ENCODE data around the gene FBLN7.

- TF ChIP-seq, protein P1, sequence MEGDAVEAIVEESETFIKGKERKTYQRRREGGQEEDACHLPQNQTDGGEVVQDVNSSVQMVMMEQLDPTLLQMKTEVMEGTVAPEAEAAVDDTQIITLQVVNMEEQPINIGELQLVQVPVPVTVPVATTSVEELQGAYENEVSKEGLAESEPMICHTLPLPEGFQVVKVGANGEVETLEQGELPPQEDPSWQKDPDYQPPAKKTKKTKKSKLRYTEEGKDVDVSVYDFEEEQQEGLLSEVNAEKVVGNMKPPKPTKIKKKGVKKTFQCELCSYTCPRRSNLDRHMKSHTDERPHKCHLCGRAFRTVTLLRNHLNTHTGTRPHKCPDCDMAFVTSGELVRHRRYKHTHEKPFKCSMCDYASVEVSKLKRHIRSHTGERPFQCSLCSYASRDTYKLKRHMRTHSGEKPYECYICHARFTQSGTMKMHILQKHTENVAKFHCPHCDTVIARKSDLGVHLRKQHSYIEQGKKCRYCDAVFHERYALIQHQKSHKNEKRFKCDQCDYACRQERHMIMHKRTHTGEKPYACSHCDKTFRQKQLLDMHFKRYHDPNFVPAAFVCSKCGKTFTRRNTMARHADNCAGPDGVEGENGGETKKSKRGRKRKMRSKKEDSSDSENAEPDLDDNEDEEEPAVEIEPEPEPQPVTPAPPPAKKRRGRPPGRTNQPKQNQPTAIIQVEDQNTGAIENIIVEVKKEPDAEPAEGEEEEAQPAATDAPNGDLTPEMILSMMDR (IDR thresholded peaks at IDR 0.05) = no peak
- no peak for TF ChIP-seq EP300 (IDR thresholded peaks at IDR 0.05)
These were observed 5.0 kb downstream of the FBLN7 start for GRCh38 chr2:112143150-112143549.

All from suprapubic skin (tissue), 3 donors.